ENCODE data around the gene CNTNAP2. TPM values are rescaled to one million over a fixed set of nuclear protein-coding genes. Genes with fewer than 3 reads are reported as not detected.

Gene CNTNAP2
- total and polyA plus RNA-seq, 9 of the 15 experiments (the other 6 are each of a cell fraction or from before 2014, with no cell fraction given), result 0.04 to 0.62 (median 0.09) TPM; not detected in 4

DNA sequence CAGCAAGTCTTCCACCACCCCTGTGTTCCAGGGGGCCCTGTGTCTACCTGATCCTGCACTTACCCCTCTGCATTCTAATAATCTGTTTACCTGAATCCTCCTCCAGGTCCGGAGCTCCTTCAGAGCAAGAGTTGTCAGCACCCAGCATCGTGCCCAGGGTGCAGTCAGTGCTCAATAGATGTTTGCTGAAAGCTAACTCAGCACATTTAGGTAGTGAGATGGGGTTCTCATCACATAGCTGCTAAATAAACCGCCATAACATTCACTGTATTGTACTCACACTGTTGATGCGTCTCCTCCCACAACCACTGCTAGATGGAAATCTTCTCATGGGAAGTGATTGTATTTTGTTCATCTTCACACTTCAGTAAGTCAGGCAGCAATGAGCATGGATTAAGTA, 2097.5 kb downstream of the CNTNAP2 start:
- no peak for ATAC-seq
- 0% methylated on average over 4 of the region's 4 CpGs for WGBS (ENCODE audit: insufficient coverage, low coverage, missing lambda C conversion rate)
- in situ Hi-C loops (cut with MboI) (no loop called here), intact Hi-C loops (cut with micrococcal nuclease) (no loop called here)
- H3K9me3 ChIP-seq (replicated peaks; ENCODE audit: control insufficient read depth, insufficient read depth, low read depth, low read length), result no peaks in the 10 kb centered on the region
- H3K4me3 ChIP-seq, result no peak overlapping the region
- ChIA-PET CTCF (ENCODE audit: low intra/inter-chr PET ratio) (no interaction called here), POLR2A (no interaction called here)
- H2AFZ ChIP-seq (ENCODE audit: low read depth, low read length), result no peak overlapping the region
- H3K9ac ChIP-seq (ENCODE audit: insufficient read depth in 1 of 2, low read depth in 2 of 2, low read length in 2 of 2), result no peak overlapping the region
- H3K36me3 ChIP-seq (ENCODE audit: control insufficient read depth, insufficient read depth, low read length), result no peaks in the 10 kb centered on the region
- H3K4me1 ChIP-seq (replicated peaks in 1 of 2; ENCODE audit: control insufficient read depth in 2 of 2, insufficient read depth in 2 of 2, low read length in 2 of 2), result no peaks in the 10 kb centered on the region
- no peaks in the 10 kb centered on the region for H3K79me2 ChIP-seq (ENCODE audit: control insufficient read depth, insufficient read depth, low read length)
- H3K27ac ChIP-seq (ENCODE audit: extremely low read depth, low read depth, low read length), result no peak overlapping the region
- no peaks in the 10 kb centered on the region for H4K20me1 ChIP-seq (replicated peaks; ENCODE audit: control insufficient read depth, insufficient read depth, low read length)
- BruUV-seq (replicated peaks), result no TSS peak
- H3K27me3 ChIP-seq (ENCODE audit: control insufficient read depth in 2 of 2, insufficient read depth in 2 of 2, low read length in 2 of 2), result peaks cover 2 to 8% of the 10 kb centered on the region in 2 experiments; a peak in 3 of 5 replicates
- no peak overlapping the region for H3K4me2 ChIP-seq (ENCODE audit: insufficient read depth, low read length)
- no peaks in the 10 kb centered on the region for H3K9me1 ChIP-seq (ENCODE audit: control insufficient read depth, insufficient read depth, low read length)
- peak; percentile 35 for FAIRE-seq
- DNase-seq (ENCODE audit: extremely low read depth in 1 of 4, low spot score in 3 of 4), result no peak
- TF ChIP-seq FOS (IDR thresholded peaks at IDR 0.05; ENCODE audit: extremely low read depth, insufficient read length) (no peak), SAP30 (IDR thresholded peaks at IDR 0.05; ENCODE audit: borderline replicate concordance, insufficient read depth, low read depth, low read length, poor library complexity, severe bottlenecking) (no peak), STAG1 (CRISPR knock-in tag; IDR thresholded peaks at IDR 0.05; ENCODE audit: borderline replicate concordance) (no peak), NEUROD1 (IDR thresholded peaks at IDR 0.05; ENCODE audit: borderline replicate concordance, low read depth, low read length, partially characterized antibody) (no peak), ZKSCAN1 (IDR thresholded peaks at IDR 0.05; ENCODE audit: low read depth, low read length) (no peak), PURB (CRISPR knock-in tag; IDR thresholded peaks at IDR 0.05; ENCODE audit: low read depth) (no peak), HDAC8 (tag; IDR thresholded peaks at IDR 0.05) (no peak), HLTF (IDR thresholded peaks at IDR 0.05) (no peak), ZNF316 (IDR thresholded peaks at IDR 0.05) (peak; percentile 55; the same call in 1 of the 2 replicates)
- TF ChIP-seq, protein P1, sequence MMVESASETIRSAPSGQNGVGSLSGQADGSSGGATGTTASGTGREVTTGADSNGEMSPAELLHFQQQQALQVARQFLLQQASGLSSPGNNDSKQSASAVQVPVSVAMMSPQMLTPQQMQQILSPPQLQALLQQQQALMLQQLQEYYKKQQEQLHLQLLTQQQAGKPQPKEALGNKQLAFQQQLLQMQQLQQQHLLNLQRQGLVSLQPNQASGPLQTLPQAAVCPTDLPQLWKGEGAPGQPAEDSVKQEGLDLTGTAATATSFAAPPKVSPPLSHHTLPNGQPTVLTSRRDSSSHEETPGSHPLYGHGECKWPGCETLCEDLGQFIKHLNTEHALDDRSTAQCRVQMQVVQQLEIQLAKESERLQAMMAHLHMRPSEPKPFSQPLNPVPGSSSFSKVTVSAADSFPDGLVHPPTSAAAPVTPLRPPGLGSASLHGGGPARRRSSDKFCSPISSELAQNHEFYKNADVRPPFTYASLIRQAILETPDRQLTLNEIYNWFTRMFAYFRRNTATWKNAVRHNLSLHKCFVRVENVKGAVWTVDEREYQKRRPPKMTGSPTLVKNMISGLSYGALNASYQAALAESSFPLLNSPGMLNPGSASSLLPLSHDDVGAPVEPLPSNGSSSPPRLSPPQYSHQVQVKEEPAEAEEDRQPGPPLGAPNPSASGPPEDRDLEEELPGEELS (CRISPR knock-in tag; IDR thresholded peaks at IDR 0.05; ENCODE audit: borderline replicate concordance), result no peak
- TF ChIP-seq, protein P2, sequence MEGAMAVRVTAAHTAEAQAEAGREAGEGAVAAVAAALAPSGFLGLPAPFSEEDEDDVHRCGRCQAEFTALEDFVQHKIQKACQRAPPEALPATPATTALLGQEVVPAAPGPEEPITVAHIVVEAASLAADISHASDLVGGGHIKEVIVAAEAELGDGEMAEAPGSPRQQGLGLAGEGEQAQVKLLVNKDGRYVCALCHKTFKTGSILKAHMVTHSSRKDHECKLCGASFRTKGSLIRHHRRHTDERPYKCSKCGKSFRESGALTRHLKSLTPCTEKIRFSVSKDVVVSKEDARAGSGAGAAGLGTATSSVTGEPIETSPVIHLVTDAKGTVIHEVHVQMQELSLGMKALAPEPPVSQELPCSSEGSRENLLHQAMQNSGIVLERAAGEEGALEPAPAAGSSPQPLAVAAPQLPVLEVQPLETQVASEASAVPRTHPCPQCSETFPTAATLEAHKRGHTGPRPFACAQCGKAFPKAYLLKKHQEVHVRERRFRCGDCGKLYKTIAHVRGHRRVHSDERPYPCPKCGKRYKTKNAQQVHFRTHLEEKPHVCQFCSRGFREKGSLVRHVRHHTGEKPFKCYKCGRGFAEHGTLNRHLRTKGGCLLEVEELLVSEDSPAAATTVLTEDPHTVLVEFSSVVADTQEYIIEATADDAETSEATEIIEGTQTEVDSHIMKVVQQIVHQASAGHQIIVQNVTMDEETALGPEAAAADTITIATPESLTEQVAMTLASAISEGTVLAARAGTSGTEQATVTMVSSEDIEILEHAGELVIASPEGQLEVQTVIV (CRISPR knock-in tag; IDR thresholded peaks at IDR 0.05; ENCODE audit: borderline replicate concordance), result no peak
- TF ChIP-seq, protein P3, sequence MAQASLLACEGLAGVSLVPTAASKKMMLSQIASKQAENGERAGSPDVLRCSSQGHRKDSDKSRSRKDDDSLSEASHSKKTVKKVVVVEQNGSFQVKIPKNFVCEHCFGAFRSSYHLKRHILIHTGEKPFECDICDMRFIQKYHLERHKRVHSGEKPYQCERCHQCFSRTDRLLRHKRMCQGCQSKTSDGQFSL (CRISPR knock-in tag; IDR thresholded peaks at IDR 0.05), result no peak
- TF ChIP-seq, protein P3 (tag; IDR thresholded peaks at IDR 0.05), result no peak
- TF ChIP-seq, protein P4, sequence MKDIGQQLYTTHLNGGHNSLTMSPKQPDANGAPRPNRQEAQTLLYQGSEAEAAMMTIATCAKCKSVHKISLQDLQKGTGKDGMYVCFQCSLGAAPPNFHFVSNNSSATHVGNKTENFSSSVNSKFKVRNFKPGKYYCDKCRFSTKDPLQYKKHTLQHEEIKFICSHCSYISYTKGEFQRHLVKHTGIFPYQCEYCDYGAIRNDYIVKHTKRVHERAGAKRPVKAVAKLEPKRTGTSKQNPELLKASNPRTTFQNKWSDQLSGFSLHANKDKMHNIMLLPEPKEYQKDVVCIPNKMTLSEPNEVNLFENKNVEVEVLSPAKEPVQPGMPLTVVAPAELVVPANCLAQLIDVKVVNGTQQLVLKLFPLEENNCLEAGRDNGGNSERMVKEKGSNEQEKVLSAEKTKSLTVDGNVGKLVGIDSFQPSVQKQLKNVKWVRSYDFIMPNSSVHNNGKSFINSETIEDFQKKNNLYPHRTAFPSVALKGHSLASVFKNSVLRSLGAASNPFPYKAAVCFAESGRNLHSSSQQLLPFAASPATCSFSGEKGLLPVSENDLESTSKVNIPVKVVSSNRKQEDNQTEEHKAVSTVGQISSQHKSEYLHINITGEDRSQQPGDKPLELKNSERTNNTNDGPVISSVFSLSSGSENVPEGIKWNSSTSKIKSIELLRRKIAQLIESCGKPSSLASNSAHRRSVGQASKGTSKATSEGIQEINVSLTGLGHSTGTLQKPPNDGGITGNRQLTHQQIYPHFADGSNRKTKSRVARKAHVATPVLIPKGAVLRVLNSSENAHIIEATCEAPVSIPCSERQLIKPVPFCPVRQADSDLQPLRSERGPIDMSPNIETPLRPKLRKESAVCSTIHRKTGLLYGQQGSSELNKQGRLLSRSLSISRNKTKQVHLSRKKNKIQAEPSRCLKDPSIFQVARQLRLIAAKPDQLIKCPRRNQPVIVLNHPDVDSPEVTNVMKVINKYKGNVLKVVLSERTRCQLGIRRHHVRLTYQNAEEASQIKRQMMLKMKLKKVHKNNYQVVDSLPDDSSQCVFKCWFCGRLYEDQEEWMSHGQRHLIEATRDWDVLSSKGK (CRISPR knock-in tag; IDR thresholded peaks at IDR 0.05), result no peak
